Cerebellar nuclear complex (tissue), 1 donor: Measurements from ENCODE around the gene ATP6V0E2.

ENCODE experiments used
- DNase-seq, 2 experiments: peaks; one replicate each; lab custom pipeline; 2025; lab: John Stamatoyannopoulos, UW

The ATP6V0E2 gene

DNA sequence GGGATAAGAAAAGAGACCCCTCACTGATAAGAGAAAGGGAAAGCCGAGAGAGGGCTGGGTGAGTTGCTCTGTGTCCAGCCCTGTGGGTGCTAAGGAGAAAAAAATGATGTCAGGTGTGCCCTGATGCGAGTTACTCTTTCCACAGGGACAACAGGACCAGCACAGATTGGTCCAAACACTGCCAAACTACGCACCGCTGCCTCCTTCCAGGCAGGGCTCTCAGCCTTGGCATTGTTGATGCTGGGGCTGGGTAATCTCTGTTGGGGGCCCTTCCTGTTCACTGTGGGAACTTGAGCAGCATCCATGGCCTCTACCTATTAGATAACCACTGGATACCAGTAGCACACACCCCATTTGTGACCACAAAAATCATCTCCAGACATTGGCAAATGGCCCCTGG, 10.3 kb upstream of the ATP6V0E2 start:
- peak in 1 of 2 experiments; percentile 9 for DNase-seq

DNA sequence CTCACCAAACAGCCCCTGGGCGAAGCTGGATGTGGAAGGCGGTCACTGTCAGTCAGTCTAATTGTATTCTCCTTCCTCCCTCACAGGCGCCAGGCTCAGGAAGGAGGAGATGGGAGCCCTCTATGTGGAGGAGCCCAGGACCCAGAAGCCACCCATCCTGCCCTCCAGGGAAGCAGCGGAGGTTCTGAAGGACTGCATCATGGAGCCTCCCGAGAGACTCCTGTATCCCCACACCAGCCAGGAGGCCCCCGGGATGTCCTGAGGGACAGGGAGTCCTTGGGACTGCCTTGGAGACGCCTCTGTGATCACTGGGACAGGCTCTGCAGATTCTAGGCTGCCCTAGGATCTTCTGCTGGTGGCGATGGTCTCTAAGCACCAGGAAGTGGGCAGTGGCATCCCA, 9.7 kb upstream of the ATP6V0E2 start:
- DNase-seq = no peak

DNA sequence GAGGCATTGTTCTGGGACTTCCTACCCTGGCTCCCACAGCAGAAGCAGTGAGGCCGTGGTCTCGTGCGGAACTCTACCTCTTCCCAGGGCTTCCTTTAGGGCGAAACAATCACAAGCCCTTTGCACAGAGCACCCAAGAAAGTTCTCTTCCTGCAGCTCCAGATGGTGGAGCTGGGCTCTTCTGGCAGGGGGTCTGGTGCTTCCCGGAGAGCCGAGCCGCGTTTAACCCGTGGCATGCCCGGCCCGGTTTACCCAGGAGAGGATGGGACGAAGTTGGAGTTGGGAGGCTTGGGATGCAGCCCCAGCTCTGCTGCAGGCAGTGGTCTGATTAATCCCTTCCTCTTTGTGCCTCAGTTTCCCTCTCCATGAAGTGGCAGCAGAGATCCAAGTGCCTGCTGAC, 9.0 kb upstream of the ATP6V0E2 start:
- DNase-seq = no peak

DNA sequence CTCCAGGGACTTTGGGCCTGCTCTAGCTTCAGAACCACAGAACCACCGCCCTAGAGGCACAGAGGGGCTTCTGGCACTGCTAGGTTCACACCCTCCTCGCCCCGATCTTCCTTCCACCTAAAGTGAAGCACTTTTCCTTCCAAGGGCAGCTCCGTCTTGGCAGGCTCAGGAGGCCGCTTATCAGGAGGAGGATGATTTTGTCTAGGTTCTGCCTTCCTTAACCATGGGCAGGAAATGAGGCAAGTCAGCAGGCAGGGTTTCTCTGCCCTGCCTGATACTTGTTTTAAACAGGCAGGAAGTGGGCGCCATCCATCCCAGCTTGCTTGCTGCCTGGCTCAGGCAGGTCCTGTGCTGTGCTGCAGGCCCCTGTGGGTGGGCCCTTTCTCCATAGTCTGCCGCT, 8.3 kb upstream of the ATP6V0E2 start:
- no peak for DNase-seq

DNA sequence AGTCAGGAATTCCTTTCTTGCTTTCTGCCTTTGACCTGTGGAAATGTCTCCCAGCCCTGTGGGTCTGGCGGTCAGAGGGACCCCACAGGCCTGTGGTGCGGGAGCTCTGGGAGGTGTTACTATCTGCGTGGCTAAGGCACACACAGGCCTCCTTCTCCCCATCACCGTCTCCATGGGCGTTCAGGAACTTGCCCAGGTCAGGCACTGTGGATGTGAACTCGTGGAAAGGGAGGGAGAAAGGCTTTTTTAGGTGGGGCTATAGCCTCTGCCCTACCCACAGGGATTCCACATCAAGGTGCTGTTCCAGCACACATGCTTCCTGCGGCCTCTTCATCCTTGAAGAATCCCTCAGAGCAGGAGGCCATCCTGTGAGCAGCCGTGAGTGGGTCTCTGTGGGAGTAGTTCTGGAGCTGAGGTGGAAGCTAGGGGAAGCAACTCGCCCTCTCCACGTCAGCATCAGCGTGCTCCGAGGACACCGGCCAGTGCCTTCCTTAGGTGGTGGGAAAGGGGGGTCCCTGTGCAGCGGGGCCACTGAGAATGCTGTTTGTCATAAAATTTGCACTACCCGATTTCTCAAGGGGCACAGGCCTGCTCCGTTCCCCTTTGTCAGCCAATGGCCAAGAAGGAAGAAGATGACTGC, 7.5 kb upstream of the ATP6V0E2 start:
- no peak for DNase-seq

DNA sequence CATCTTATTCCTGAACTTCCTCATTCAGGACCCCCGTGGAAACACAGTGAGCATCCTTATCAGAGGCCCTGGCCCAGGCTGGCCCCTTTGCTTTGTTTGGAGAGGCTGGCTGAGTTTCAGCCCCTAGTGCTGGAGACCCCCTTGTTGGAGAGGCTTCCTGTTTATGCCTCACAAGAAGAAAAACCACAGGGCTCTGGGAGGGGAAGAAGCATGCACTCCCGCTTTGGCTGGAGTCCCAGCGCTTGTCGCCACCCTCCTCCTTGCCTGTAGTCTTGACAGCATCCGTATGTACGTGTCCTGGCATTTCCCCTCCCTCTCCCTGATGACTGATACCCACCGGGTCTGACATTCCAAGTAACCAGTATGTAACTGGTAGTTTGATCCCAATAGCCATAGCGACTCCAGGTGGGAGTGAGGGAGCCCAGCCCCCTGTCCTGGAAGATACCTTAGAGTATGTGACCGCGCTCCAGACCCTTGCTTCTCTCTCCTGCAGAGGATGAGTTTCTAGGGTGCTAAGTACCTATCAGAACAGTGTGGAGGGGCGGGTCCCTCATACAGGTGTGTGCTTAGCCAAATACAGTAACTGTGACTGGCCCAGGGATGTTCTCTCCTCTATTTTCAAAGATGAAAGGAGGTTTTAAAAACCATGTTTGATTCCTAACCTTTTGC, 6.9 kb upstream of the ATP6V0E2 start:
- no peak for DNase-seq

GRCh38 chr7:149867762-149868622, 5.8 kb upstream of the ATP6V0E2 start:
- DNase-seq = no peak

DNA sequence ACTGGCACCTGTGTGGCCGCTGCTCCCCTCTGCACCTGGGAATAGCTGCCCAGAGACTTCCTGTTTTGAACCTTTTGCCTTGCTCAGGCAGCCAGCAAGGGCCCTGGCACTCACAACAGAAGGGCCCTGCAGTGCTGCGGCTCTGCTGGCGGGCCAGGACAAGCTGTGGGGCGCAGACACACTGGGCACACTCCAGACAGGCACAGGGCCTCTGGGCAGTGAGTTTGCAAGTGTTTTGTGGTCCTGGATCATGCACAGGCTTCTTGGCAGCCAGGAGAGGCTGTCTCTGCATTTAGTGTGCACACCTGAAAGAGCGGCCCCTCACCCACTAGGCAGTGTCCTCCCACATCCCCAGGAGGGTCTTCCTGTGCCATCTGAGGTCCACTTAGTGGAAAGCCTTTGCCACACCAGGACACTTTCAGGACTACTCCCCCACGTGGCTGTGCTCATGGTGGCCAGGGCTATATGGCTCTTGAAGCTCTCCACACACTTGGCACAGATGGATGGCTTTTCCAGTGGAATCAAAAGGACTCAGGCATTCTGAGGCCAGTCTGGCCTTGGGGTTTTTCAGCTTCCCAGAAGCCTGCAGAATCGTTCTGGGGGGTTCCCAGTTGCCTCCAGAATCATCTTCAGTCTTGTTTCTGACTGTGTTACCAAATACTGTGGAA, 5.0 kb upstream of the ATP6V0E2 start:
- DNase-seq = no peak

GRCh38 chr7:149869291-149869650, 4.5 kb upstream of the ATP6V0E2 start:
- DNase-seq = no peak

GRCh38 chr7:149869867-149870266, 3.9 kb upstream of the ATP6V0E2 start:
- DNase-seq = no peak

GRCh38 chr7:149870274-149870673, 3.5 kb upstream of the ATP6V0E2 start:
- no peak for DNase-seq

- no peak for DNase-seq
Measured at GRCh38 chr7:149870701-149871483, 2.9 kb upstream of the ATP6V0E2 start.

- no peak for DNase-seq
Measured at GRCh38 chr7:149871576-149871975, 2.2 kb upstream of the ATP6V0E2 start.

- peak in 1 of 2 experiments; percentile 40 for DNase-seq
Measured at GRCh38 chr7:149872419-149873073, 1.2 kb upstream of the ATP6V0E2 start.

- peak in 1 of 2 experiments; percentile 40 for DNase-seq
Measured at GRCh38 chr7:149873970-149874643, 338 bp downstream of the ATP6V0E2 start.

DNA sequence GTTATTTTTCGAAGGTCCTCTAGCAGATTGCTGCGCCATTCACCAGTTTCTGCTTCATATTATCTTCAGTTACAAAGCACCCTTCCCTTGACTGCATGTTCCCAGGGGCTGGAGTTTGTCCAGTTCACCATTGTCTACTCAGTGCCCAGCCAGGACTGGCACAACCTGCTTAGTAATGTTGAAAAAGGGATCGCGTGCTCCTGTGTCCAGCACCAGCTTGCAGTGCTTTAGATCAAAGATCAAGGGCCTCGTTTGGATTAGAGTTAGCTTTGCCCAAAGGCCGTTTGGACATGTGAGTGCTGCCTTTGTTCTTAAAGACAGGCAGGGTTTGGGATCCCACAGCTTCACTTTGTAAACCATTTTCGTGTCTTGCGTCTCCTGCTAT, 867 bp downstream of the ATP6V0E2 start:
- DNase-seq = peak in 1 of 2 experiments; percentile 40

DNA sequence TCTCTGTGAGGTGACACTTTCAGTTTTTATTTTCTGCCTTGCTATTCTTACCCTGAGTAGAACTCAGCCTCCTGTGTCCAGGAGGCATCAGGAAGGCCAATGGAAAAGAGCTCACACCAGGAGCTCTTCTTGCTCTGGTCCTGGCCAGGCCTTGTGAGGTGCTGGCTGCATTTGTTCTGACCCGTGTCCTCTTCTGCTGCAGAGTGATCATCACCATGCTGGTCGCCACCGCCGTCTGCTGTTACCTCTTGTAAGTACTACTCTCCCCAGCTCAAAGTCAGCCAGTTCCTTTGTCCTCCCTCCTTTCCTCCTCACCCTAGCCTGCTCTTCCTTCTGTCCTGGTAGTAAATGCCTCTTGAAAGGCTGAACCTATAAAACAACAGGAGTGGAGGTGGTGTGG, 1.6 kb downstream of the ATP6V0E2 start:
- no peak for DNase-seq

DNA sequence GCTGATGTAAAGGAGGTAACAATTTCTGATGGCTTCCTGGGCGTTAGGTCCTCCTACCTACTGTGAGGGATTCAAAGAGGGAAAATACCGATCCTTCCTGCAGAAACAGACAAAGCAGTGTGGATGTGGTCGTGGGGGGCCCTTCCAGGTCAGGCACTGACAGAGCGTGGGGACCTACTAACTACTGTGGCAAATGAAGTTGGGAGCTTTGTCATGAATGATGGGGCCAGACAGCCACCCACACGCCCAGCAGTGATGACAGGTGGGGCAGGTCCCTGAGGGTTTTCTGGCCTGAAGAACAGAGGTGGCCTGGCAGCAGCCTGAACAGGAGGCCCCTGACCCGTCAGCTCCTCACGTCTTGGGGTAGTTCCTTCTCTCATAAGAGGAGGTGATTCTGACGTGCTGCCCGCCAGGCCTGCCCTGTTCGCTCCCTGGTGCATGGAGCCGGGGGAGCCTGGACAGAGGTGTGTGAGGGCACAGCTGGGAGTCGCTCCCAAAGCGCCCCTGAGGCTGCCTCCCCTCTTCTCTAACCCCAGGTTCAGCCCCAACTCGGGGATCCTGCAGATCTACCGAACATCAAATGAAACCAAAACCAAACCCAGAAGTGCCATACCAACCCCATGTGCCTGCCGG, 4.2 kb downstream of the ATP6V0E2 start:
- DNase-seq = no peak

DNA sequence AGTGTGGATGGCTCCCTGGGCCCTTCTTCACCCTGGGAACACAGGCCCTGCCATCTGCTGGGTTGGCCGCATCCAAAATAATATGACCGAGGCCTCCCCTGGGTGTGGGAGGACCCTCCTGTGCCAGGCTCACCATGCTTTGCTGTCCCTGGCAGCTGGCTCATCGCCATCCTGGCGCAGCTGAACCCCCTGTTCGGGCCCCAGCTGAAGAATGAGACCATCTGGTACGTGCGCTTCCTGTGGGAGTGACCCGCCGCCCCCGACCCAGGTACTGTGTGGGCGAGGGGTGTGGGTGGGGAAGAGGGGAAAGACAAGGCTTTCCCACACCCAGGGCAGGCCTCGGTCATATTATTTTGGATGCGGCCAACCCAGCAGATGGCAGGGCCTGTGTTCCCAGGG, 4.8 kb downstream of the ATP6V0E2 start:
- DNase-seq = no peak

GRCh38 chr7:149879271-149879743, 5.5 kb downstream of the ATP6V0E2 start:
- DNase-seq = no peak
